H9 (cell line): Measurements from ENCODE around the gene STT3B. TPM values are rescaled to one million over a fixed set of nuclear protein-coding genes. Genes with fewer than 3 reads are reported as not detected.

Experiments used
- DNase-seq: peaks from one replicate; pipeline ENCODE4 v3.0.0-alpha.2; 2017
- H2AFZ ChIP-seq: one replicate; pipeline ENCODE4 v1.6.1; 2013; ENCODE audit warnings: mild to moderate bottlenecking, low read length, control low read depth, moderate library complexity
- H2AK5ac ChIP-seq: 2 replicates; pipeline ENCODE4 v1.6.1; 2013; ENCODE audit warnings: low read length, control low read depth, mixed read lengths; ENCODE audit not compliant: insufficient read length
- H2BK120ac ChIP-seq: one replicate; pipeline ENCODE4 v1.6.1; 2013; ENCODE audit warnings: low read depth, mild to moderate bottlenecking, low read length, control low read depth, inconsistent platforms; ENCODE audit not compliant: poor library complexity, severe bottlenecking
- H2BK12ac ChIP-seq: 2 replicates; pipeline ENCODE4 v1.6.1; 2013; ENCODE audit warnings: low read length, control low read depth, mixed read lengths, low read depth; ENCODE audit not compliant: insufficient read length
- H2BK15ac ChIP-seq: 2 replicates; pipeline ENCODE4 v1.6.1; 2013; ENCODE audit warnings: low read depth, low read length, control low read depth
- H2BK20ac ChIP-seq: one replicate; pipeline ENCODE4 v1.6.1; 2013; ENCODE audit warnings: low read depth, mild to moderate bottlenecking, low read length, control low read depth, inconsistent platforms; ENCODE audit not compliant: poor library complexity, severe bottlenecking
- H2BK5ac ChIP-seq: 2 replicates; pipeline ENCODE4 v1.6.1; 2013; ENCODE audit warnings: low read length, control low read depth, mixed read lengths; ENCODE audit not compliant: insufficient read length
- H3K14ac ChIP-seq: 2 replicates; pipeline ENCODE4 v1.6.1; 2013; ENCODE audit warnings: low read length, control low read depth; ENCODE audit not compliant: insufficient read depth
- H3K18ac ChIP-seq: 2 replicates; pipeline ENCODE4 v1.6.1; 2013; ENCODE audit warnings: low read depth, mild to moderate bottlenecking, mixed read lengths, low read length, control low read depth; ENCODE audit not compliant: insufficient read length
- H3K23ac ChIP-seq: 2 replicates; pipeline ENCODE4 v1.6.1; 2013; ENCODE audit warnings: low read length, control low read depth, mixed read lengths, low read depth; ENCODE audit not compliant: insufficient read length
- H3K23me2 ChIP-seq: 2 replicates; pipeline ENCODE4 v1.6.1; 2013; ENCODE audit warnings: low read depth, mild to moderate bottlenecking, mixed read lengths, low read length, control low read depth; ENCODE audit not compliant: insufficient read length, poor library complexity, severe bottlenecking
- H3K27ac ChIP-seq: 2 replicates; pipeline ENCODE4 v1.5.1; 2013; ENCODE audit warnings: low read length, control low read depth, mixed read lengths, low read depth; ENCODE audit not compliant: insufficient read length
- H3K27me3 ChIP-seq: 2 replicates; pipeline ENCODE4 v1.6.1; 2013; ENCODE audit warnings: low read length, control low read depth, inconsistent platforms; ENCODE audit not compliant: insufficient read depth
- H3K4ac ChIP-seq: 2 replicates; pipeline ENCODE4 v1.6.1; 2013; ENCODE audit warnings: low read depth, mild to moderate bottlenecking, control low read depth, inconsistent platforms, low read length, moderate library complexity
- H3K4me1 ChIP-seq: 2 replicates; pipeline ENCODE4 v1.6.1; 2013; ENCODE audit warnings: low read length, control low read depth, inconsistent platforms; ENCODE audit not compliant: insufficient read depth
- H3K4me2 ChIP-seq: 2 replicates; pipeline ENCODE4 v1.6.1; 2013; ENCODE audit warnings: low read length, control low read depth, mixed read lengths; ENCODE audit not compliant: insufficient read length, insufficient read depth
- H3K56ac ChIP-seq: 2 replicates; pipeline ENCODE4 v1.6.1; 2013; ENCODE audit warnings: low read depth, mild to moderate bottlenecking, mixed read lengths, low read length, control low read depth; ENCODE audit not compliant: insufficient read length
- H3K79me1 ChIP-seq: 2 replicates; pipeline ENCODE4 v1.6.1; 2013; ENCODE audit warnings: low read depth, mild to moderate bottlenecking, moderate library complexity, low read length, control low read depth, inconsistent platforms; ENCODE audit not compliant: insufficient read depth, poor library complexity, severe bottlenecking
- H3K79me2 ChIP-seq: 2 replicates; pipeline ENCODE4 v1.6.1; 2013; ENCODE audit warnings: low read length, control low read depth, inconsistent platforms; ENCODE audit not compliant: insufficient read depth
- H3K9ac ChIP-seq: 2 replicates; pipeline ENCODE4 v1.6.1; 2013; ENCODE audit warnings: low read length, control low read depth, mixed read lengths; ENCODE audit not compliant: insufficient read length; ENCODE audit errors: extremely low read depth
- H3K9me3 ChIP-seq: one replicate; pipeline ENCODE4 v1.6.1; 2013; ENCODE audit warnings: low read depth, low read length, inconsistent platforms; ENCODE audit not compliant: control insufficient read depth
- H3T11ph ChIP-seq: one replicate; pipeline ENCODE4 v1.6.1; 2013; ENCODE audit warnings: mild to moderate bottlenecking, low read length, control low read depth, inconsistent platforms
- H4K20me1 ChIP-seq: one replicate; pipeline ENCODE4 v1.6.1; 2013; ENCODE audit not compliant: control insufficient read depth, insufficient read length, insufficient read depth
- H4K5ac ChIP-seq: 2 replicates; pipeline ENCODE4 v1.6.1; 2013; ENCODE audit warnings: low read depth, mild to moderate bottlenecking, mixed read lengths, low read length, control low read depth; ENCODE audit not compliant: insufficient read length
- H4K8ac ChIP-seq: replicated peaks from 2 replicates; pipeline ENCODE4 v1.6.1; 2013; ENCODE audit warnings: low read length, control low read depth, mixed read lengths, low read depth; ENCODE audit not compliant: insufficient read length
- H4K91ac ChIP-seq: 2 replicates; pipeline ENCODE4 v1.6.1; 2013; ENCODE audit warnings: low read depth, mild to moderate bottlenecking, moderate library complexity, mixed read lengths, low read length, control low read depth; ENCODE audit not compliant: insufficient read length
- H3K27ac Mint-ChIP-seq, 3 experiments: 2 replicates in 2 of 3; 3 replicates in 1 of 3; pipeline ENCODE4 v1.8.0; 2020 to 2021; ENCODE audit warnings: mixed read lengths in 3 of 3, mild to moderate bottlenecking in 1 of 3, moderate library complexity in 1 of 3
- H3K27me3 Mint-ChIP-seq: 2 replicates; pipeline ENCODE4 v1.8.0; 2021; ENCODE audit warnings: low read depth, mild to moderate bottlenecking, moderate library complexity, mixed read lengths
- H3K36me3 Mint-ChIP-seq, 3 experiments: 2 replicates in 2 of 3; 3 replicates in 1 of 3; pipeline ENCODE4 v1.8.0; 2020 to 2021; ENCODE audit warnings: low read depth in 3 of 3, mixed read lengths in 3 of 3; ENCODE audit not compliant: insufficient read depth in 1 of 3
- H3K4me1 Mint-ChIP-seq, 2 experiments: 2 replicates each; pipeline ENCODE4 v1.8.0; 2020; ENCODE audit warnings: mixed read lengths in 2 of 2
- H3K4me3 Mint-ChIP-seq, 2 experiments: 2 replicates in 1 of 2; 3 replicates in 1 of 2; pipeline ENCODE4 v1.8.0; 2020 to 2021; ENCODE audit warnings: mild to moderate bottlenecking in 2 of 2, mixed read lengths in 2 of 2, moderate library complexity in 1 of 2
- H3K9me3 Mint-ChIP-seq, 2 experiments: 2 replicates in 1 of 2; 3 replicates in 1 of 2; pipeline ENCODE4 v1.8.0; 2020; ENCODE audit warnings: mild to moderate bottlenecking in 2 of 2, mixed read lengths in 2 of 2, moderate library complexity in 1 of 2
- WGBS: extraction: QIAGEN DNeasy Blood & Tissue Kit; methylation state at CpG from one replicate; pipeline ENCODE4 v1.1.7; 2013; ENCODE audit warnings: missing lambda C conversion rate, low lambda C conversion rate, mixed read lengths; ENCODE audit not compliant: insufficient read length; ENCODE audit errors: extremely low coverage; 5-methylcytosine and 5-hydroxymethylcytosine counted together
- total RNA-seq: library from RNA; stranded (reverse); gene quantifications from 2 replicates; pipeline ENCODE4 v1.2.1, GENCODE V29; 2021
- TF ChIP-seq, protein P1 (sequence below): fragments of 200-600 bp; sonication (generic); conservative IDR thresholded peaks from 3 replicates; pipeline ENCODE4 v1.8.0; 2021; ENCODE audit warnings: antibody characterized with exemption, mild to moderate bottlenecking

The STT3B gene
- total RNA-seq, 1 experiment from 2014 or later = 79.9 TPM

DNA sequence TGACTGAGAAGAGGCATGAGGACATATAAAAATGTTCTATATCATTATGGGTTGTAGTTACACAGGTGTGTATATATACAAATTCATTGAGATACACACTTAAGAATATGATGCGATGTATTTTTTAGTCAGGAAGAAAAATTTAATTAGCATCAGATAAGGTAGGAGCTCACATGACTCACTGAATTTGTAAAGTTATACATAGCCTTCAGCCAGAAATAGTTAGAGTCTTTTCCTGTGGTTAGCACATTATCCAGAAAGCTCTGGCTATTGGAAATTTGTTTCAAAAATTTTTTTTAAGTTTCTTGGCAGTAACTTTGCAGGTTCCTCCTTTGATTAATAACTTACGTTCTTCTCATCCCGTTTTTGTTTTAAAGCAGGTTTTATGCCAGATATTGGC is 88.6 kb downstream of the STT3B start:
- H3K9ac ChIP-seq = no peak overlapping the region
- no peak overlapping the region for H3K56ac ChIP-seq
- Mint-ChIP-seq H3K27me3 (no peaks in the 10 kb centered on the region), H3K4me3 (no peak overlapping the region), H3K36me3 (peaks cover 1 to 22% (median 16%) of the 10 kb centered on the region in 3 experiments; a peak in 5 of 7 replicates), H3K9me3 (no peaks in the 10 kb centered on the region; a peak in 1 of 5 replicates), H3K4me1 (peaks cover 32 to 41% of the 10 kb centered on the region in 2 experiments), H3K27ac (no peak overlapping the region)
- no peak overlapping the region for H4K8ac ChIP-seq
- no peak overlapping the region for H2AFZ ChIP-seq
- H3K79me1 ChIP-seq = no peaks in the 10 kb centered on the region
- no peak overlapping the region for H4K91ac ChIP-seq
- no peak overlapping the region for H4K5ac ChIP-seq
- H2AK5ac ChIP-seq = no peak overlapping the region
- H3K18ac ChIP-seq = no peak overlapping the region
- no peaks in the 10 kb centered on the region for H3K9me3 ChIP-seq
- WGBS = no CpG with 5 or more reads among the region's 3 CpGs
- H3K4me1 ChIP-seq = peaks cover 2% of the 10 kb centered on the region; the same call in 1 of the 2 replicates
- no peaks in the 10 kb centered on the region for H4K20me1 ChIP-seq
- no peak overlapping the region for H2BK15ac ChIP-seq
- H3K27me3 ChIP-seq = no peaks in the 10 kb centered on the region
- H3K23me2 ChIP-seq = no peaks in the 10 kb centered on the region
- no peak overlapping the region for H3K14ac ChIP-seq
- no peak overlapping the region for H3K4ac ChIP-seq
- H3T11ph ChIP-seq = no peak overlapping the region
- no peak for DNase-seq
- no peak overlapping the region for H2BK5ac ChIP-seq
- H3K27ac ChIP-seq = no peak overlapping the region
- H2BK120ac ChIP-seq = no peak overlapping the region
- no peak overlapping the region for H3K23ac ChIP-seq
- no peak overlapping the region for H2BK12ac ChIP-seq
- H3K4me2 ChIP-seq = no peak overlapping the region
- TF ChIP-seq, protein P1, sequence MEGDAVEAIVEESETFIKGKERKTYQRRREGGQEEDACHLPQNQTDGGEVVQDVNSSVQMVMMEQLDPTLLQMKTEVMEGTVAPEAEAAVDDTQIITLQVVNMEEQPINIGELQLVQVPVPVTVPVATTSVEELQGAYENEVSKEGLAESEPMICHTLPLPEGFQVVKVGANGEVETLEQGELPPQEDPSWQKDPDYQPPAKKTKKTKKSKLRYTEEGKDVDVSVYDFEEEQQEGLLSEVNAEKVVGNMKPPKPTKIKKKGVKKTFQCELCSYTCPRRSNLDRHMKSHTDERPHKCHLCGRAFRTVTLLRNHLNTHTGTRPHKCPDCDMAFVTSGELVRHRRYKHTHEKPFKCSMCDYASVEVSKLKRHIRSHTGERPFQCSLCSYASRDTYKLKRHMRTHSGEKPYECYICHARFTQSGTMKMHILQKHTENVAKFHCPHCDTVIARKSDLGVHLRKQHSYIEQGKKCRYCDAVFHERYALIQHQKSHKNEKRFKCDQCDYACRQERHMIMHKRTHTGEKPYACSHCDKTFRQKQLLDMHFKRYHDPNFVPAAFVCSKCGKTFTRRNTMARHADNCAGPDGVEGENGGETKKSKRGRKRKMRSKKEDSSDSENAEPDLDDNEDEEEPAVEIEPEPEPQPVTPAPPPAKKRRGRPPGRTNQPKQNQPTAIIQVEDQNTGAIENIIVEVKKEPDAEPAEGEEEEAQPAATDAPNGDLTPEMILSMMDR = no peak
- no peak overlapping the region for H2BK20ac ChIP-seq
- no peaks in the 10 kb centered on the region for H3K79me2 ChIP-seq
